H1 (cell line): ENCODE measurements around the gene MTFP1. TPM values are rescaled to one million over a fixed set of nuclear protein-coding genes. Genes with fewer than 3 reads are reported as not detected.

Source experiments
- CTCF ChIA-PET: fragments of 300-600 bp; sonication (Branson Sonifier 250); formaldehyde crosslinking; loops from one replicate; lab custom pipeline; 2021; ENCODE audit not compliant: partially characterized antibody; lab: Charles Lee
- POLR2A ChIA-PET: fragments of 300-600 bp; sonication (Branson Sonifier 250); formaldehyde crosslinking; loops from one replicate; lab custom pipeline; 2021; ENCODE audit warnings: inconsistent platforms; ENCODE audit not compliant: partially characterized antibody; lab: Charles Lee
- DNase-seq, 2 experiments: peaks; one replicate each; pipeline versions ENCODE4 v3.0.0 to v3.0.0-alpha.2; 2010 to 2022; ENCODE audit warnings: low spot score in 2 of 2, low read depth in 1 of 2, mixed read lengths in 1 of 2
- FAIRE-seq: peaks from 2 replicates; lab custom pipeline; 2011; peaks lifted over from hg19 to GRCh38; lab: Jason Lieb, UNC
- H2AFZ ChIP-seq: 2 replicates; pipeline ENCODE4 v1.8.1; 2012; ENCODE audit warnings: low read length, inconsistent platforms
- H2AK5ac ChIP-seq: 2 replicates; pipeline ENCODE4 v1.6.1; 2013; ENCODE audit warnings: low read depth, low read length
- H2BK120ac ChIP-seq: replicated peaks from 2 replicates; pipeline ENCODE3; 2013; ENCODE audit warnings: low read depth, low read length, inconsistent platforms
- H2BK12ac ChIP-seq: 2 replicates; pipeline ENCODE4 v1.6.1; 2013; ENCODE audit warnings: low read depth, low read length
- H2BK15ac ChIP-seq: 2 replicates; pipeline ENCODE4 v1.6.1; 2013; ENCODE audit warnings: low read length
- H2BK20ac ChIP-seq: 2 replicates; pipeline ENCODE4 v1.6.1; 2013; ENCODE audit warnings: low read length
- H2BK5ac ChIP-seq: 2 replicates; pipeline ENCODE4 v1.6.1; 2013; ENCODE audit warnings: low read depth, low read length
- H3K14ac ChIP-seq: 2 replicates; pipeline ENCODE4 v1.6.1; 2013; ENCODE audit warnings: inconsistent platforms; ENCODE audit not compliant: insufficient read length
- H3K18ac ChIP-seq: 2 replicates; pipeline ENCODE4 v1.6.1; 2013; ENCODE audit warnings: low read length; ENCODE audit errors: extremely low read depth
- H3K23ac ChIP-seq: 2 replicates; pipeline ENCODE4 v1.6.1; 2013; ENCODE audit warnings: inconsistent platforms; ENCODE audit not compliant: insufficient read length
- H3K23me2 ChIP-seq: 2 replicates; pipeline ENCODE4 v1.6.1; 2013; ENCODE audit warnings: low read depth, low read length
- H3K27ac ChIP-seq: 2 replicates; pipeline ENCODE4 v1.6.1; 2011; ENCODE audit warnings: low read depth, low read length, inconsistent platforms
- H3K27me3 ChIP-seq, 4 experiments: replicated peaks in 1 of 4; 1 replicate in 1 of 4; 2 replicates in 3 of 4; pipeline versions ENCODE4 v1.6.1 to v1.8.1; 2011 to 2013; ENCODE audit warnings: low read length in 3 of 4, mild to moderate bottlenecking in 3 of 4, inconsistent platforms in 2 of 4, mixed read lengths in 2 of 4, moderate library complexity in 1 of 4; ENCODE audit not compliant: control insufficient read depth in 3 of 4, insufficient read depth in 3 of 4; ENCODE audit errors: extremely low read depth in 1 of 4
- H3K36me3 ChIP-seq, 4 experiments: 2 replicates each; pipeline versions ENCODE4 v1.6.1 to v1.8.1; 2011 to 2013; ENCODE audit warnings: mild to moderate bottlenecking in 4 of 4, low read length in 3 of 4, moderate library complexity in 2 of 4, control low read depth in 1 of 4, inconsistent platforms in 1 of 4; ENCODE audit not compliant: insufficient read depth in 4 of 4, control insufficient read depth in 2 of 4
- H3K4ac ChIP-seq: replicated peaks from 2 replicates; pipeline ENCODE3; 2013; ENCODE audit warnings: low read length, low read depth, mixed read lengths, inconsistent platforms; ENCODE audit not compliant: insufficient read length
- H3K4me1 ChIP-seq, 4 experiments: replicated peaks in 1 of 4; 1 replicate in 1 of 4; 2 replicates in 3 of 4; pipeline versions ENCODE4 v1.6.1 to v1.8.1; 2011 to 2013; ENCODE audit warnings: low read length in 3 of 4, inconsistent platforms in 2 of 4, mixed read lengths in 1 of 4; ENCODE audit not compliant: insufficient read depth in 4 of 4, control insufficient read depth in 3 of 4
- H3K4me2 ChIP-seq, 2 experiments: 2 replicates each; pipeline versions ENCODE4 v1.6.1 to v1.8.1; 2011 to 2013; ENCODE audit warnings: low read depth in 2 of 2, low read length in 2 of 2, control low read depth in 1 of 2, inconsistent platforms in 1 of 2, mild to moderate bottlenecking in 1 of 2; ENCODE audit not compliant: insufficient read depth in 1 of 2
- H3K4me3 ChIP-seq, 4 experiments: fragments of 200-600, 300-600 bp in 1 of 4; sonication (generic), shearing (Covaris generic), sonication (Bioruptor Twin) in 1 of 4; 2 replicates each; pipeline versions ENCODE4 v1.5.1 to v1.8.1; 2011 to 2016; ENCODE audit warnings: low read length in 4 of 4, low read depth in 3 of 4, control low read depth in 2 of 4, inconsistent platforms in 2 of 4, mild to moderate bottlenecking in 2 of 4, mixed read lengths in 1 of 4, moderate library complexity in 1 of 4; ENCODE audit not compliant: insufficient read depth in 2 of 4; ENCODE audit errors: extremely low read depth in 1 of 4
- H3K56ac ChIP-seq: replicated peaks from 2 replicates; pipeline ENCODE3; 2013; ENCODE audit warnings: low read depth, mild to moderate bottlenecking, mixed read lengths, low read length, inconsistent platforms; ENCODE audit not compliant: insufficient read length
- H3K79me1 ChIP-seq: 2 replicates; pipeline ENCODE4 v1.6.1; 2013; ENCODE audit warnings: low read depth, low read length, control low read depth
- H3K79me2 ChIP-seq, 2 experiments: 2 replicates each; pipeline versions ENCODE4 v1.6.1 to v1.8.1; 2012 to 2013; ENCODE audit warnings: low read length in 2 of 2, mild to moderate bottlenecking in 2 of 2, inconsistent platforms in 1 of 2; ENCODE audit not compliant: insufficient read depth in 2 of 2, control insufficient read depth in 1 of 2
- H3K9ac ChIP-seq, 4 experiments: replicated peaks in 1 of 4; 1 replicate in 1 of 4; 2 replicates in 3 of 4; pipeline versions ENCODE4 v1.6.1 to v1.8.1; 2011 to 2013; ENCODE audit warnings: low read depth in 3 of 4, low read length in 3 of 4, control low read depth in 2 of 4, mild to moderate bottlenecking in 2 of 4, moderate library complexity in 2 of 4, inconsistent platforms in 1 of 4; ENCODE audit errors: extremely low read depth in 1 of 4
- H3K9me3 ChIP-seq, 2 experiments: 2 replicates each; pipeline versions ENCODE4 v1.6.1 to v1.8.1; 2012 to 2013; ENCODE audit warnings: mild to moderate bottlenecking in 2 of 2, moderate library complexity in 2 of 2, control low read depth in 1 of 2, inconsistent platforms in 1 of 2, low read depth in 1 of 2, low read length in 1 of 2, mixed read lengths in 1 of 2; ENCODE audit not compliant: insufficient read depth in 2 of 2
- H4K20me1 ChIP-seq, 2 experiments: replicated peaks in 1 of 2; 2 replicates each; pipeline versions ENCODE3 to v1.8.1; 2011 to 2013; ENCODE audit warnings: inconsistent platforms in 2 of 2, low read length in 2 of 2, mild to moderate bottlenecking in 1 of 2; ENCODE audit not compliant: insufficient read depth in 2 of 2, control insufficient read depth in 1 of 2
- H4K5ac ChIP-seq: 2 replicates; pipeline ENCODE4 v1.6.1; 2013; ENCODE audit warnings: low read length, low read depth, mixed read lengths, inconsistent platforms; ENCODE audit not compliant: insufficient read length
- H4K8ac ChIP-seq: 2 replicates; pipeline ENCODE4 v1.8.0; 2013; ENCODE audit warnings: mild to moderate bottlenecking, moderate library complexity, low read length, inconsistent platforms; ENCODE audit not compliant: insufficient read depth; ENCODE audit errors: extremely low read depth
- H4K91ac ChIP-seq: replicated peaks from 2 replicates; pipeline ENCODE3; 2013; ENCODE audit warnings: low read length, mixed read lengths, inconsistent platforms; ENCODE audit not compliant: insufficient read length
- BCL11A ChIP-seq, 2 experiments: IDR thresholded peaks; one replicate each; pipeline ENCODE4 v1.6.1; 2011; ENCODE audit warnings: low read depth in 2 of 2, low read length in 2 of 2, mild to moderate bottlenecking in 2 of 2
- CEBPB ChIP-seq: IDR thresholded peaks from 2 replicates; pipeline ENCODE4 v1.6.1; 2012; ENCODE audit warnings: low read depth, low read length
- FOSL1 ChIP-seq: IDR thresholded peaks from 2 replicates; pipeline ENCODE4 v1.6.1; 2011; ENCODE audit warnings: mild to moderate bottlenecking, low read depth, low read length, moderate library complexity; ENCODE audit not compliant: insufficient read depth
- KDM1A ChIP-seq: fragments of 200-600, 300-600 bp; sonication (generic); IDR thresholded peaks from 2 replicates; pipeline ENCODE4 v1.7.1; 2016; ENCODE audit warnings: mild to moderate bottlenecking, low read length, borderline replicate concordance
- POLR2A ChIP-seq, 2 experiments: IDR thresholded peaks; 1 replicate in 1 of 2; 2 replicates in 1 of 2; pipeline ENCODE4 v1.6.1; 2011; ENCODE audit warnings: low read depth in 2 of 2, low read length in 2 of 2, mild to moderate bottlenecking in 2 of 2; ENCODE audit errors: control extremely low read depth in 1 of 2
- WGBS, 2 experiments: shearing (Covaris generic) in 1 of 2; methylation state at CpG; one replicate each; pipeline versions ENCODE4 v1.1.6 to v1.1.7; 2013 to 2015; ENCODE audit warnings: low lambda C conversion rate in 2 of 2, mixed read lengths in 2 of 2, inconsistent platforms in 1 of 2, low coverage in 1 of 2, missing lambda C conversion rate in 1 of 2; ENCODE audit not compliant: insufficient replicate concordance in 2 of 2, insufficient coverage in 1 of 2, insufficient read length in 1 of 2; ENCODE audit errors: extremely low coverage in 1 of 2, missing lambda C conversion rate in 1 of 2; 5-methylcytosine and 5-hydroxymethylcytosine counted together
- polyA plus RNA-seq, 7 experiments: library from polyadenylated mRNA; depleted of rRNA in 3 of 7; stranded (reverse) in 5 of 7; unstranded in 2 of 7; fragments of >200 nt in 5 of 7; fragments of 200-250 nt in 2 of 7; gene quantifications; 1 replicate in 5 of 7; 2 replicates in 1 of 7; 4 replicates in 1 of 7; pipeline versions ENCODE4 v1.2.1 to v1.2.3, GENCODE V29; 2011 to 2013; ENCODE audit warnings: missing spikeins in 2 of 7, mixed read lengths in 2 of 7
- total RNA-seq: library from RNA; stranded (reverse); fragmentation: NEBNext Ultra II Directional; extraction: Animal tissue kit (Norgen Biotek cat#: 25700); gene quantifications from 2 replicates; pipeline ENCODE4 v1.2.1, GENCODE V29; 2021

The MTFP1 gene
- total and polyA plus RNA-seq, 2 of the 8 experiments (the other 6 are each of a cell fraction or from before 2014, with no cell fraction given), result 59.8 to 98.8 TPM

- peak overlapping the region in 1 of 4 experiments; percentile 4; a peak in 2 of 7 replicates for H3K9ac ChIP-seq
- no peak for DNase-seq
- FAIRE-seq, result no peak
- H3K18ac ChIP-seq, result no peak overlapping the region
- H3K4me1 ChIP-seq, result peaks cover under 1 to 18% (median 7%) of the 10 kb centered on the region in 4 experiments; a peak in 6 of 7 replicates
- H2BK120ac ChIP-seq, result no peak overlapping the region
- ChIA-PET POLR2A (interaction anchor here (1.2 to 1.3 kb wide), 2 partner anchors 8 to 15 kb away, joined by 3 read pairs; no protein-coding TSS in a partner anchor), CTCF (interaction anchor here (0.6 to 12.0 kb wide), 9 partner anchors 8 to 81 kb away, joined by 3 to 164 read pairs (median 3); partner anchors contain the start of genes RNF215 and SEC14L2)
- no peaks in the 10 kb centered on the region for H3K27me3 ChIP-seq
- no peak overlapping the region for H3K4ac ChIP-seq
- H2BK12ac ChIP-seq, result peak overlapping the region; percentile 27; the same call in 1 of the 2 replicates
- no peaks in the 10 kb centered on the region for H3K9me3 ChIP-seq
- H2AFZ ChIP-seq, result no peak overlapping the region
- H2BK15ac ChIP-seq, result 0 out of 2 replicates have a peak overlapping the region, but pooled peaks have one; percentile 29
- peaks cover 0 to 23% of the 10 kb centered on the region in 2 experiments for H4K20me1 ChIP-seq
- 0 out of 4 replicates have a peak, but pooled peaks cover 0 to 2% of the 10 kb centered on the region in 2 experiments for H3K79me2 ChIP-seq
- no peak overlapping the region for H4K91ac ChIP-seq
- H2BK5ac ChIP-seq, result 0 out of 2 replicates have a peak overlapping the region, but pooled peaks have one; percentile 35
- H4K8ac ChIP-seq, result no peak overlapping the region
- 51% methylated on average over 4 of the region's 4 CpGs; no CpG with 5 or more reads in 1 of the 2 experiments for WGBS, 2 experiments
- no peak overlapping the region for H3K27ac ChIP-seq
- H3K23me2 ChIP-seq, result peaks cover 7% of the 10 kb centered on the region
- H3K4me3 ChIP-seq, result no peak overlapping the region
- no peaks in the 10 kb centered on the region; the same call in 1 of the 2 replicates for H3K79me1 ChIP-seq
- no peak overlapping the region for H3K14ac ChIP-seq
- no peak overlapping the region for H3K56ac ChIP-seq
- TF ChIP-seq BCL11A (IDR thresholded peaks at IDR 0.05; ENCODE audit: low read depth in 2 of 2, low read length in 2 of 2) (no peak), POLR2A (IDR thresholded peaks at IDR 0.05; ENCODE audit: control extremely low read depth in 1 of 2, low read depth in 2 of 2, low read length in 2 of 2) (0 out of 3 replicates have a peak, but pooled peaks of 1 of the 2 experiments have one; percentile 18), FOSL1 (no peak), CEBPB (no peak), KDM1A (no peak)
- no peak overlapping the region for H3K23ac ChIP-seq
- H4K5ac ChIP-seq, result no peak overlapping the region
- peaks cover 2 to 10% (median 7%) of the 10 kb centered on the region in 4 experiments; a peak in 6 of 8 replicates for H3K36me3 ChIP-seq
- no peak overlapping the region for H2BK20ac ChIP-seq
- H2AK5ac ChIP-seq, result peak overlapping the region; percentile 28; the same call in 1 of the 2 replicates
- H3K4me2 ChIP-seq, result no peak overlapping the region
Observed at GRCh38 chr22:30429887-30430286, 4.3 kb downstream of the MTFP1 start.
